Suprapubic skin (tissue), 4 donors: ENCODE data around the gene YIF1A. TPM values are rescaled to one million over a fixed set of nuclear protein-coding genes. Genes with fewer than 3 reads are reported as not detected.

ENCODE experiments used
- DNase-seq, 2 donors: peaks; one replicate each; pipeline ENCODE4 v3.0.0-alpha.2; 2019; ENCODE audit warnings: low spot score in 2 of 2
- H3K27ac ChIP-seq: fragments of 200-600 bp; sonication (generic); one replicate; pipeline ENCODE4 v1.5.1; 2019
- H3K27me3 ChIP-seq: fragments of 200-600 bp; sonication (generic); one replicate; pipeline ENCODE4 v1.5.1; 2019
- H3K36me3 ChIP-seq: fragments of 200-600 bp; sonication (generic); one replicate; pipeline ENCODE4 v1.5.1; 2019
- H3K4me1 ChIP-seq: fragments of 200-600 bp; sonication (generic); one replicate; pipeline ENCODE4 v1.5.1; 2019
- H3K4me3 ChIP-seq: fragments of 200-600 bp; sonication (generic); one replicate; pipeline ENCODE4 v1.5.1; 2019; ENCODE audit warnings: mild to moderate bottlenecking
- H3K9me3 ChIP-seq: fragments of 200-600 bp; sonication (generic); one replicate; pipeline ENCODE4 v1.5.1; 2019
- CTCF ChIP-seq, 2 donors: fragments of 200-600 bp in 1 of 2; fragments of 450-650 bp in 1 of 2; sonication (generic) in 1 of 2; IDR thresholded peaks; one replicate each; pipeline ENCODE4 v1.5.1; 2016 to 2019; ENCODE audit warnings: antibody characterized with exemption in 2 of 2, mild to moderate bottlenecking in 1 of 2, moderate library complexity in 1 of 2
- EP300 ChIP-seq: sonication (generic); formaldehyde crosslinking; IDR thresholded peaks from one replicate; pipeline ENCODE4 v1.6.1; 2017; ENCODE audit warnings: antibody characterized with exemption
- POLR2A ChIP-seq, 2 donors: fragments of 450-650 bp; IDR thresholded peaks; one replicate each; pipeline ENCODE4 v1.6.1; 2017; ENCODE audit warnings: antibody characterized with exemption in 2 of 2, mild to moderate bottlenecking in 2 of 2, moderate library complexity in 2 of 2
- POLR2AphosphoS5 ChIP-seq, 3 donors: sonication (generic); formaldehyde crosslinking; IDR thresholded peaks; one replicate each; pipeline ENCODE4 v1.6.1; 2017; ENCODE audit warnings: antibody characterized with exemption in 3 of 3
- WGBS: methylation state at CpG from one replicate; pipeline ENCODE4 v1.1.5; 2018; 5-methylcytosine and 5-hydroxymethylcytosine counted together
- total RNA-seq, 4 donors: library from RNA; depleted of rRNA; stranded (reverse); fragments of >200 nt; gene quantifications; one replicate each; pipeline ENCODE4 v1.1.0, GENCODE V29; 2016

YIF1A gene
- total RNA-seq: 10 to 100 TPM; 21.6 to 61.3 (median 56.1) TPM

- no peaks in the 10 kb centered on the region for H3K9me3 ChIP-seq
- DNase-seq: peak; percentile 99
- peaks cover 10% of the 10 kb centered on the region for H3K36me3 ChIP-seq
- 0% methylated on average over 19 of the region's 87 CpGs for WGBS
- TF ChIP-seq POLR2AphosphoS5 (IDR thresholded peaks at IDR 0.05): peak in 2 of 3 donors; percentile 48 to 70
- TF ChIP-seq CTCF (IDR thresholded peaks at IDR 0.05): no peak
- peak; percentile 35 to 87 for TF ChIP-seq POLR2A (IDR thresholded peaks at IDR 0.05)
- TF ChIP-seq EP300: no peak
- peak within 1 kb of the TSS; percentile 77 for H3K27ac ChIP-seq
- H3K4me3 ChIP-seq: peak within 1 kb of the TSS; percentile 61
- H3K4me1 ChIP-seq: peaks cover 34% of the 10 kb centered on the region
- H3K27me3 ChIP-seq: peaks cover 32% of the 10 kb centered on the region
Observed at GRCh38 chr11:66288671-66289547, at the start of gene YIF1A. TSS of gene YIF1A (minus strand) at chr11:66289143. CDS start at chr11:66288985, 158 bp downstream.

DNA sequence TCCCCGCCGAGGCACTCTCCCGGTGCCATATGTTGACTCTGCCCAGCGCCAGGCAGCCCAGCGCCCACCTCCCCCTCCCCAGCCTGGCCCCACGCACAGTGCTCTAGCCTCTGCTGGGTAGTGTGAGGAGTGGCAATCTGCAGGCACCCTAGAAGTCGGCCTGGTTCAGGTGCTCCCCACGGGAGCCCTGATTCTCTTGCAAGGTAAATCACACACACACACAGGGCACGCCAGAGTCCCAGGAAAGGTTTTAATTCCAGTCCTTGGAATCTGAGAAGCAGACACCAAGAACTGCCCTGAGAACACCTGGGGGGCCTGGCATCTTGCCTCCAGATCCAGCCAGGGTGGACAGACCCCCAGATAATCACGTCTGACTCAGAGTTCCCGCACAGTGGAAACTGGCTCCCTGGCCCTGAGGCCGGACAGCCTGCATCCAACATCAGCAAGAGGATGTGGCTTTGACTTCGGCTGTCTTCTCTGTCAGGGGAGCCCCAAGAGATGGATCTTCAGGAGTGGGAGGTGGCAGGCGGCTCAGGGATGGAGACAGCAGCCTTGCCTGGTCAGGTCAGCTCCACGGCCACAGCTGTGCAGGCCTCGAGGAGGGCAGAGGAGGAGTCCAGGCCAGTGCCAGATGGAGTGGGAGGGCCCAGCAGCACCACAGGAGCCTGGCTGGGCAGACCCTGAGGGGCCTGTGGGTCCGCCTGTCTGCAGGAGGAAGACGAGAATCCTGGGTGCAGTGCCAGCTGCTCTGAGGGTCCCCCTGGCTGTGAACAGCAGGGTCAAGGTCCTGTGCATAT, 48.4 kb upstream of the YIF1A start:
- 51% methylated on average over 5 of the region's 18 CpGs for WGBS
- peaks cover 62% of the 10 kb centered on the region for H3K4me1 ChIP-seq

DNA sequence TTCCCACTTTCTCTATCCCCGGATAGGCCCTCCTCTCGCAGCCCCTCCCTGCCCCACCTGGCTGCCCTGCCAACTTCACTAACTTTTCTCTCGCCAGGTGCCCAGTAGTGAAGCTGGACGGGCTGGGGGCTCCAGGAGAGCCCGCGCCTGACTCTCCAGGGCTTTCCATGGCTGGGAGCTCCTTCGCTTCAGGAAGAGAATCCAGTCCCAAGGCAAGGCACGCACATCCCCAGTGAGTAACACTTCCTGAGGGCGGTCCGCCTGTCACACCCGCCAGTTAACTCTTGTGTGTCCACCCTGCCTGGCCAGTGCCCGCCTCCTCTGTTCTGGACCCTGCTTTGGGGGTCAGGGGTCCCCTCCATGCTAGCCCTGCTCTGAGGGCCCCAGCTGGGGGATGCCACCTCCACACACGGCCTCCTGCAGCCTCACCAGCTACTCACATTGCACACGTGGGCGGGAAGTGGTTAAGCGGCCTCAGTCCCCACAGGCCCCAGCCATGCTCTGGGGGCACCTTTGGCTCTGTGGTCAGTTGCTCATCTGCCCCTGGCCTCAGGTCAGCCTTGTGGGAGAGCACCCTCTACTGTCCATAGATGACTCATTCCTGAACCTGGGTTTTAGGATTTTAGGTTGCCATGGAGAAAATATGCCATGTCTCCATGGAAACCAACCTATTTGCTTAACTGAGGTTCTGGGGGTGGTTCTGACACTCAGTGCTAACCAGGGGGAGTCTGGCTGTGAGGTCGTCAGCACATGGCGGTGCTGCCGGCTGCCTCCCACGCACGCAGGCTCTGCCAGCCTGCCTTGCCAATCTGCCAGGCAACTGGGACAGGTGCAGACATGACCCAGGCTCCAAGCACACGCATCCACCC, 47.5 kb upstream of the YIF1A start, which contains the start of gene RIN1:
RIN1 (minus strand) TSS at position 201 of the 869 bp plus-strand sequence; CDS start at position 169, 32 bp downstream.
- 3% methylated on average over 13 of the region's 22 CpGs for WGBS
- peak in 1 of 2 donors; percentile 79 for DNase-seq
- Histone ChIP-seq H3K36me3 (peaks cover 60% of the 10 kb centered on the region), H3K27ac (peak within 1 kb of the TSS; percentile 90), H3K9me3 (no peaks in the 10 kb centered on the region), H3K4me3 (peak within 1 kb of the TSS; percentile 71), H3K27me3 (no peaks in the 10 kb centered on the region), H3K4me1 (peaks cover 62% of the 10 kb centered on the region)
- TF ChIP-seq EP300 (no peak), POLR2AphosphoS5 (IDR thresholded peaks at IDR 0.05) (peak in 1 of 3 donors; percentile 26), CTCF (IDR thresholded peaks at IDR 0.05) (no peak), POLR2A (IDR thresholded peaks at IDR 0.05) (peak in 1 of 2 donors; percentile 20)

More for the DNA sequence above, 48.4 kb upstream of the YIF1A start:
- Histone ChIP-seq H3K36me3 (peaks cover 58% of the 10 kb centered on the region), H3K9me3 (no peaks in the 10 kb centered on the region), H3K27ac (peak overlapping the region; percentile 90), H3K4me3 (peak overlapping the region; percentile 71), H3K27me3 (no peaks in the 10 kb centered on the region)
- TF ChIP-seq CTCF (IDR thresholded peaks at IDR 0.05): no peak
- TF ChIP-seq POLR2A (IDR thresholded peaks at IDR 0.05): no peak
- TF ChIP-seq POLR2AphosphoS5 (IDR thresholded peaks at IDR 0.05): no peak
- no peak for TF ChIP-seq EP300
- no peak for DNase-seq

GRCh38 chr11:66335531-66336233, 46.7 kb upstream of the YIF1A start:
- Histone ChIP-seq H3K4me3 (peak overlapping the region; percentile 71), H3K36me3 (peaks cover 53% of the 10 kb centered on the region), H3K9me3 (no peaks in the 10 kb centered on the region), H3K4me1 (peaks cover 62% of the 10 kb centered on the region), H3K27me3 (no peaks in the 10 kb centered on the region), H3K27ac (peak overlapping the region; percentile 90)
- 4% methylated on average over 11 of the region's 35 CpGs for WGBS
- DNase-seq: peak in 1 of 2 donors; percentile 70
- TF ChIP-seq CTCF (IDR thresholded peaks at IDR 0.05): no peak
- no peak for TF ChIP-seq EP300
- no peak for TF ChIP-seq POLR2A (IDR thresholded peaks at IDR 0.05)
- TF ChIP-seq POLR2AphosphoS5 (IDR thresholded peaks at IDR 0.05): no peak
